ENCODE results near the gene NLRP6.
A peak's percentile ranks its signal among the peaks of the same experiment; 100 is the strongest.
"Not testable (repeated sequence)": the region's sequence is repeated elsewhere in the genome, so short reads cannot be mapped to it uniquely, and the experiment has no call there.

The NLRP6 gene

GRCh38 chr11:299081-299891 lies 21.1 kb downstream of the NLRP6 start, which contains the start of gene IFITM5:
Gene IFITM5 (minus strand): TSS chr11:299526. CDS start chr11:299490, 36 bp downstream.
- peak within 1 kb of the TSS; percentile 79 for H3K27ac ChIP-seq
- H3K4me1 ChIP-seq, result peaks cover 59% of the 10 kb centered on the region
- H3K9ac ChIP-seq, result peak within 1 kb of the TSS; percentile 70

GRCh38 chr11:299951-300735 lies 21.9 kb downstream of the NLRP6 start:
- Histone ChIP-seq H3K27me3 (no peaks in the 10 kb centered on the region), H3K9me3 (no peaks in the 10 kb centered on the region), H3K4me3 (no peak overlapping the region), H3K36me3 (peaks cover 10% of the 10 kb centered on the region; the same call in 1 of the 2 replicates), H4K20me1 (no peaks in the 10 kb centered on the region), H3K27ac (0 out of 2 replicates have a peak overlapping the region, but pooled peaks have one; percentile 22), H3K4me1 (peaks cover 67% of the 10 kb centered on the region), H3K4me2 (peak overlapping the region; percentile 60), H3K9ac (no peak overlapping the region)
- TF ChIP-seq Cebpa-rat (IDR thresholded peaks at IDR 0.05), result no peak

More at GRCh38 chr11:299081-299891, 21.1 kb downstream of the NLRP6 start, which contains the start of gene IFITM5:
- no peaks in the 10 kb centered on the region for H4K20me1 ChIP-seq
- no peak for TF ChIP-seq Cebpa-rat (IDR thresholded peaks at IDR 0.05)
- H3K9me3 ChIP-seq, result no peaks in the 10 kb centered on the region
- H3K27me3 ChIP-seq, result no peaks in the 10 kb centered on the region
- peaks cover 19% of the 10 kb centered on the region for H3K36me3 ChIP-seq
- peak within 1 kb of the TSS; percentile 29; the same call in 1 of the 2 replicates for H3K4me3 ChIP-seq
- peak within 1 kb of the TSS; percentile 92 for H3K4me2 ChIP-seq

GRCh38 chr11:303363-303762 lies 25.2 kb downstream of the NLRP6 start:
- H3K36me3 ChIP-seq, result no peaks in the 10 kb centered on the region
- H3K4me1 ChIP-seq, result peaks cover 72% of the 10 kb centered on the region
- peak overlapping the region; percentile 37 for H3K4me2 ChIP-seq
- H3K27me3 ChIP-seq, result no peaks in the 10 kb centered on the region
- no peak overlapping the region for H3K27ac ChIP-seq
- H3K9me3 ChIP-seq, result no peaks in the 10 kb centered on the region
- no peak overlapping the region for H3K4me3 ChIP-seq
- no peak overlapping the region for H3K9ac ChIP-seq
- no peak for TF ChIP-seq Cebpa-rat (IDR thresholded peaks at IDR 0.05)
- H4K20me1 ChIP-seq, result no peaks in the 10 kb centered on the region

GRCh38 chr11:304061-304506 lies 25.9 kb downstream of the NLRP6 start:
- no peak overlapping the region for H3K27ac ChIP-seq
- H3K27me3 ChIP-seq, result no peaks in the 10 kb centered on the region
- H3K9me3 ChIP-seq, result no peaks in the 10 kb centered on the region
- no peak overlapping the region for H3K9ac ChIP-seq
- H3K36me3 ChIP-seq, result no peaks in the 10 kb centered on the region
- H4K20me1 ChIP-seq, result no peaks in the 10 kb centered on the region
- no peak overlapping the region for H3K4me3 ChIP-seq
- peaks cover 68% of the 10 kb centered on the region for H3K4me1 ChIP-seq
- no peak for TF ChIP-seq Cebpa-rat (IDR thresholded peaks at IDR 0.05)
- H3K4me2 ChIP-seq, result peak overlapping the region; percentile 20; the same call in 1 of the 2 replicates

GRCh38 chr11:304915-305843 lies 27.0 kb downstream of the NLRP6 start:
- H3K27me3 ChIP-seq, result no peaks in the 10 kb centered on the region
- H3K36me3 ChIP-seq, result no peaks in the 10 kb centered on the region
- no peaks in the 10 kb centered on the region for H3K9me3 ChIP-seq
- H3K4me2 ChIP-seq, result peak overlapping the region; percentile 20
- H3K4me1 ChIP-seq, result peaks cover 72% of the 10 kb centered on the region
- H3K4me3 ChIP-seq, result no peak overlapping the region
- no peak overlapping the region for H3K9ac ChIP-seq
- TF ChIP-seq Cebpa-rat (IDR thresholded peaks at IDR 0.05), result no peak
- H3K27ac ChIP-seq, result no peak overlapping the region
- no peaks in the 10 kb centered on the region for H4K20me1 ChIP-seq

- Histone ChIP-seq H3K9ac (peak overlapping the region; percentile 31), H3K4me1 (peaks cover 68% of the 10 kb centered on the region), H3K9me3 (no peaks in the 10 kb centered on the region), H3K4me3 (no peak overlapping the region), H3K27me3 (no peaks in the 10 kb centered on the region), H3K27ac (peak overlapping the region; percentile 88), H4K20me1 (no peaks in the 10 kb centered on the region), H3K4me2 (peak overlapping the region; percentile 88), H3K36me3 (no peaks in the 10 kb centered on the region)
- TF ChIP-seq Cebpa-rat (IDR thresholded peaks at IDR 0.05), result no peak
Measured at GRCh38 chr11:305844-306211, 27.6 kb downstream of the NLRP6 start.

- H4K20me1 ChIP-seq, result no peaks in the 10 kb centered on the region
- H3K4me2 ChIP-seq, result peak overlapping the region; percentile 88
- no peaks in the 10 kb centered on the region for H3K9me3 ChIP-seq
- no peak overlapping the region; the same call in 1 of the 2 replicates for H3K4me3 ChIP-seq
- H3K36me3 ChIP-seq, result no peaks in the 10 kb centered on the region
- TF ChIP-seq Cebpa-rat (IDR thresholded peaks at IDR 0.05), result no peak
- H3K9ac ChIP-seq, result peak overlapping the region; percentile 87
- H3K27ac ChIP-seq, result peak overlapping the region; percentile 88
- H3K27me3 ChIP-seq, result no peaks in the 10 kb centered on the region
- H3K4me1 ChIP-seq, result peaks cover 72% of the 10 kb centered on the region
Measured at GRCh38 chr11:306645-307371, 28.6 kb downstream of the NLRP6 start.

GRCh38 chr11:307766-308708 lies 29.8 kb downstream of the NLRP6 start, which contains the start of gene IFITM2:
Gene IFITM2 (plus strand): TSS chr11:307816. CDS start chr11:308193, 377 bp downstream.
- Histone ChIP-seq H3K9ac (peak within 1 kb of the TSS; percentile 87), H3K4me3 (peak within 1 kb of the TSS; percentile 80), H3K27ac (peak within 1 kb of the TSS; percentile 88), H3K4me2 (peak within 1 kb of the TSS; percentile 88), H3K4me1 (peaks cover 80% of the 10 kb centered on the region)
- not testable (repeated sequence) for H4K20me1 ChIP-seq, H3K27me3 ChIP-seq, H3K36me3 ChIP-seq, H3K9me3 ChIP-seq

- Histone ChIP-seq H3K4me1 (peaks cover 79% of the 10 kb centered on the region), H3K4me2 (peak overlapping the region; percentile 88), H3K27ac (peak overlapping the region; percentile 88), H3K4me3 (peak overlapping the region; percentile 80), H3K9ac (peak overlapping the region; percentile 87)
- not testable (repeated sequence) for H3K9me3 ChIP-seq, H4K20me1 ChIP-seq, H3K27me3 ChIP-seq, H3K36me3 ChIP-seq
Measured at GRCh38 chr11:308740-309665, 30.8 kb downstream of the NLRP6 start.

GRCh38 chr11:309979-310572 lies 31.9 kb downstream of the NLRP6 start:
- Histone ChIP-seq H3K9ac (peak overlapping the region; percentile 87), H3K27ac (peak overlapping the region; percentile 88), H3K4me1 (peaks cover 73% of the 10 kb centered on the region)

More at GRCh38 chr11:309979-310572, 31.9 kb downstream of the NLRP6 start:
- peak overlapping the region; percentile 80 for H3K4me3 ChIP-seq
- not testable (repeated sequence) for H3K9me3 ChIP-seq, H3K36me3 ChIP-seq, H3K27me3 ChIP-seq, H4K20me1 ChIP-seq
- H3K4me2 ChIP-seq, result peak overlapping the region; percentile 88
